HG02759 (cell line): Measurements from ENCODE around the gene RNF217.
"Not testable (repeated sequence)": the region's sequence is repeated elsewhere in the genome, so short reads cannot be mapped to it uniquely, and the experiment has no call there.

ENCODE experiments used
- ATAC-seq: cut with Tn5 transposase; IDR thresholded peaks from one replicate; pipeline ENCODE4 v1.9.1; 2021; ENCODE audit warnings: mild to moderate bottlenecking, moderate library complexity; ENCODE audit not compliant: unreplicated experiment

The RNF217 gene

GRCh38 chr6:125050663-125051318, 88.6 kb downstream of the RNF217 start:
- ATAC-seq, result no peak

DNA sequence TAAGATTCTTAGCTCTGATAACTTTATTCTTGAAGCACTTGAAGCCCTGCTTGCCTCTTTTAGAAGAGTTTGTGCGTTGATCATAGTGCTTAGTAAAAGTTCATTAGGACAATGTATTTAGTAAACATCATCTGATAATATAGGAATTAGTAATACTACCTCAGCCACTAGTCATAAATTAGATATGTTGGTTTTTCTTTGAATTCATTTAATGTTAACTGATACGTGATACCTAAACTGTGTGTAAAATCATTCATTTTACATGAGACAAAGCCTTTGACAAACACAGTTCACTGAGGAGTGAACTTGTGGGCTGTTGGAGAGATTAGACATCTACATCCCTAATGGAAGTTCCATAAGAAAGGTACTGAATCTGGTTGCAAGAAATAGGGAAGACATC, 91.6 kb downstream of the RNF217 start:
- no peak for ATAC-seq

GRCh38 chr6:125054331-125054730, 92.1 kb downstream of the RNF217 start:
- no peak for ATAC-seq

DNA sequence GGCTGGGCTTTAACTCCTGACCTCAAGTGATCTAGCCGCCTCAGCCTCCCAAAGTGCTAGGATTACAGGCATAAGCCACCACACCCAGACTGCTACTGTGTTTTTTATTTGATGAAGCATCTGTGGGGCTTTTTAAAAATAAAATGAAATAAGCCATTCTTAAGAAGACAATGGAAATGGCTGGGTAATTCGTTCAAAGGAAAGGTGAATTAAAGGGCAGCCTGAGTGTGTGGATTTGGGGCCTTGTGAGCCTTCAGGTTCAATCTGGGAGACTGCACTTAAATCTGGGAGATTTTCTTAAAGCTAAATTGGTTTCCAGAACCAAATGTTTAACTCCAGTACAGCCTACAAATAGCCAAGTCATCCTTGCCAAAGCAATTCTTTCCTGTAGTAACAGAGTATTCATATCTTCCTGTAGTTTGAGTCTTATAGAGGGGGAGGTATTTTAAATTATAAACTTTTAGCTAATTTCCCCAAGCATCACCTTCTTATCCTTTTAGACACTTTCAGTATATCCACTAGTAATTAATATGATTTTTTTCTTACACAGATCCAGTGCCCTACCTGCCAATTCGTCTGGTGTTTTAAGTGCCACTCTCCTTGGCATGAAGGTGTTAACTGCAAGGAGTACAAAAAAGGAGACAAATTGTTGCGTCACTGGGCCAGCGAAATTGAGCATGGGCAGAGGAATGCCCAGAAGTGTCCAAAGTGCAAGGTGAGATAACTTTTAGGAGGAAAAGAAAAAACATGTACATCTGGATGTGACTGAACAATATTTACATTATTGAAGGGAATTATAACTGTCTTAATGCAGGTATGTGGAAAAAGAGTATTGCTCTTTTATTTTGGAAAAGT, 95.4 kb downstream of the RNF217 start:
- ATAC-seq, result no peak

- ATAC-seq, result no peak
Measured at GRCh38 chr6:125058546-125058945, 96.3 kb downstream of the RNF217 start.

DNA sequence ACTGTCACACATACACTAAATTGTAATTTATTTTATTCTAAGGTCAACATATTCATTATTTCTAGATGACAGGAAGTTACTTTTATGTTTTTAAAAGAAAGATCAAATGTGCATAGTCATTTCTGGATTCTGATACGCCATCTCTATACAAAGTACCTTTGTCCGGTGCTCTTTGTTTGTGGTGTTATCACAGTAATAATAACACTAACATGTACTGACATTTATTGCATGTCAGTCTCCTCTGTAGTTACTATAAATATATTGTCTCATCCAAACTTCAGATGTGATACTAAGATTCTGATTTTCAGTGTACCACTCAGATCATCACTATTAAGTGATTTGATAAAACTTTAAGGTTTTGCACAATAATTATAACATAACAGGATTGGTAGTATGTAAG, 101.1 kb downstream of the RNF217 start:
- ATAC-seq, result no peak

DNA sequence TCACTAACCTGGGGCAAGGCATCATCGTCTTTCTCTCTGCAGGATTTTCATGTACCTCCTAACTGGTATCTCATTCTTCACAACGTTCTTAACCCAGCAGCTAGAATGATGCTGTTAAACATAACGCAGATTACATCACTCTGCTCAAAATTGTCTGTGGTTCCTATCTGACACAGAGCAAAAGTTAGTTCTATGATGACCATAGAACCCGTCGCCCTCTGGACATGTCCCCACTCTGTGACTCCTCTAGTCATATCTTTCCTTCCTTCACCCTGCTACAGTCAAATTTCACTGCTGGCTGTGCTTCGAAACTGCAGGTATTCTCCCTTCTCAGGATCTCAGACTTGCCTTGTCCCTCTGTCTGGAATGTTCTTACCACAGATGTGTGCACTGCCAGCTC, 103.9 kb downstream of the RNF217 start:
- ATAC-seq, result no peak

- no peak for ATAC-seq
Measured at GRCh38 chr6:125066964-125067363, 104.7 kb downstream of the RNF217 start.

DNA sequence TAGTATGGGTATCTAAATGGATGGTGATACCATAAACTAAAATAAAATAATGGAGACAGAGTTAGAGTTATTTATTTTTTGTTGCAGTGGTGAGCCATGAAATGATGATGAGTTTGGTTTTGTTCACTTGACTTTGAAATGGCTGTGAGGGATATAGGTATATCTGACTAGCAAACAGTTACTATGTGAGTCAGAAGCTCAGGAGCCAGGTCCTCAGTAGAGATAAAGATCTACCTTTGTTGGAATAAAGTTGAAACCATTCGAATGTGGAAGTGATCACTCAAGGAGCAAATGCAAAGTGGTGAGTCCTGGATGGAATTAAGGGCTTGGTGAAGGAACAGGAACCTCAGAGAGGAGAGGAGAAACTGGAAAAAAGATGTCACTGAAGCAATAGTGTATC, 105.3 kb downstream of the RNF217 start:
- ATAC-seq, result no peak

GRCh38 chr6:125073071-125073470, 110.8 kb downstream of the RNF217 start:
- no peak for ATAC-seq

DNA sequence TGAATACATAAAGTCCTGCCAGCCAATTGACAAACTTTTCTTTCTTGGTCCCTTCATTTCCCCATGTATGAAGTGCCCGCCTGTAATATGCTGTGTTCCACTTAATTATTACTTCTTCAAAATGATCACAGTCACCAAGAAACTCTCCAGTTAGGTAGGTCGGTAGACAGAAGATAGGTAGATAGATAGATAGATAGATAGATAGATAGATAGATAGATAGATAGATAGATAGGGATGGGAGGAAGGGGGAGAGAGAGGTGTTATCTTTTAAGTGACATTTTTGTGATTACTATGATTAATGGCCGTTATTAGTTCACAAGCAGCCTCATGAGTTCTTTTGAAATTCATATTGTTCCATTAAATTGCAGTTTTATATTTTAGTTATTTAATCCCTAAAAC, 111.9 kb downstream of the RNF217 start:
- ATAC-seq, result no peak

DNA sequence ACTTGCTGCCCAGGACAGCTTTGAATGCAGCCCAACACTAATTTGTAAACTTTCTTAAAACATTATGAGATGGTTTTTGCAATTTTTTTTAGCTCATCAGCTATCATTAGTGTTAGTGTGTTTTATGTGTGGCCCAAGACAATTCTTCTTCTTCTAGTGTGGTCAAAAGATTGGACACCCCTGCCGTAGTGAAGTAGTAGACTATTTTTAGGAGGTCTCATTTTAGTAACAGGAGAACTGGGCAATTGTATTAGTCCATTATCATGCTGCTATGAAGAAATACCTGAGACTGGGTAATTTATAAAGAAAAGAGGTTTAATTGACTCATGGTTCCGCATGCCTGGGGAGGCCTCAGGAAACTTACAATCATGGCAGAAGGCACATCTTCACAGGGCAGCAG, 112.8 kb downstream of the RNF217 start:
- ATAC-seq, result not testable (repeated sequence)

GRCh38 chr6:125075741-125076481, 113.7 kb downstream of the RNF217 start:
- ATAC-seq, result no peak

DNA sequence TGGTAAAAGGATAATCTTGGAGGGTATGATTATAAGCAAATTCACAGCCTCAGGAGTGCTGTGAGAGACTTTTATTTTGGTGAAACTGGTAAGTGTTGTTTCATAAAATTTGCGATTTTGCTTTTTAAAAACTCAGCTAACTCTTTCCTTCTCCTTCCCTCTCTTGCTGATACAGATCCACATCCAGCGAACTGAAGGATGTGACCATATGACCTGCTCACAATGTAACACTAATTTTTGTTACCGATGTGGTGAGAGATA, 114.2 kb downstream of the RNF217 start:
- no peak for ATAC-seq

DNA sequence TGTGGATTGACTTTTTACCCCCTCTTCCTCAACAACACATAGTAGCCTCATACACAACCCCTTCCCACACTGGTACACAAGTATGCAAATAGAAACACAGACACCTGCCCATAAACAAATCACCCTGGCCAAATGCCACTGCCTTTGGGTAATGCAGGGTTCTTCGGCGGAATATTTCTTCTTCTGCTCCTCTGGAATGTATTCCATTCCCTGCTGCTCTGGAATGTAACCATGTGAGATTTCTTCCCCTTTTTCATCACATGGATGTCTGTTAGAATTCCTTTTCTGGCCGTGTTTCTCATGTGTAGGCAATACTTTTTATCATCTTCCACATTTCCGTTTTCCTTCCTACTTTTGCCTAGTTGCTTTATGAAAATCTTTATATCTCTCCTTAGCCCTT, 115.2 kb downstream of the RNF217 start:
- ATAC-seq, result no peak

DNA sequence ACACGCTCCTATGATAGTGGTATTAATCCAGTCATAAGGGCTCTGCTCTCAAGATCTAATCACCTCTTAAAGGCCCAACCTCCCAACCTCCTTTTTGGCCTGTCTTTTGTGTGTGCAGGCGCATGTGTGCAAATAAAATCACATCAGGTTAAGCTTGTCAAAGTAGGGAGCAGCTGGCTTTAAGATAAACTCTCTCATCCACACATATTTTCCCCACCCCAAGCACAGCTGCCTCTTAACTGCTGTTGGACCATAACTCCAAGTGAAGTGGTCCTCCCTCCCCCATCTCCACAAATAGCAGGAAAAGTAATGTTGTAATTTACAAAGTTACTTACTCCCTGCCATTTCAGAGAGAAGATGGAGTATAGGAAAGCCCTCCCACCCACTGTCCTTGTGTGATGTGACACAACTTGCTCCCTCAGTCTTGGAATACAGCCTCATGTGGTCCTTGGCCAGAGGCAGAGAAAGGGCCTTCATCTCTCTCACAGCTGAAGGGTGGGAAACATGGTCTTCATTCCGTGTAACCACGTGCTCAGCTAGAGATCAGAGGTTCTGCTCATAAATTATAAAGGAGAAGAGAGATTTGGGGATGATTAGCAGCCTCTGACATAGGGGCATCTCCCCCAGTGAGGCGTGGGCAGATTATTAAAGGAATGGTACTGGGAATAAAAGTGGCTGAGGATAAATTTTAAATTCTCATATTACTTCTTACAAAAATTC, 116.5 kb downstream of the RNF217 start:
- no peak for ATAC-seq

- ATAC-seq, result no peak
Measured at GRCh38 chr6:125082908-125083683, 120.9 kb downstream of the RNF217 start.

DNA sequence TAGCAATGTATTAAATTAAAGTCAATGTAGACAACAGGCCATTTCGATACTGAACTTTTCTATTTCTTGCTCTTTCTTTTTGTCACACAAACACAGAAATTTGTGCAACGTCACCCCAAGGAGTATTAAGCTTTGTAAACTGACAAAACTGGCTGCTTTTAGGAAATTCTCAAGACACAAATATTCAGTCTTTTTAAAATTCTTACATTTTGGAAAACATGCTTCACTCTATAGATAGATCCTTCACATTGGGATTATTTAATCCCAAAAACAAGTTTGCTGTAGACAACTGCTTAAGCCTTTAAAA, 121.4 kb downstream of the RNF217 start:
- ATAC-seq, result no peak

GRCh38 chr6:125086716-125087115, 124.5 kb downstream of the RNF217 start:
- ATAC-seq, result no peak

GRCh38 chr6:125088963-125089362, 126.7 kb downstream of the RNF217 start:
- ATAC-seq, result no peak

DNA sequence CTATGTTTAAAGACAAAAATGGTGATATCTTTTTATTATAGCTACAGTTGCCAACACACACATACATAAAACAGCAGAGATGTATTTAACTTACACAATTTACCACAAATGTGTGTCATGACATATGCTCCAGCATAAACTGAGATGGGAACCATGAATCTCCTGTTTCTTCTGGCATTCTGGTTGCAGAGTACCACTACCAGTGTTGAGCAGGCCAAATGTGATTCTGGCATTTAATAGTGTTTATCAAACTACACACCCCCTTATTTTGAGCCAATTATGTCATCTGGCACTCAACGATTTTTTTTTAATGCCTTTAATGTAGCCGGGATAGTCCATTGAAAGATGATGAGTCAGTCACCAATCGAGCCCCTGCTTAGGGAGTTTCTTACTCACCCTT, 132.3 kb downstream of the RNF217 start:
- no peak for ATAC-seq
